Liver (tissue), 9 donors: ENCODE results near the gene TTF2. TPM values are rescaled to one million over a fixed set of nuclear protein-coding genes. Genes with fewer than 3 reads are reported as not detected.

Experiments
- DNase-seq: peaks from one replicate; pipeline ENCODE4 v3.0.0-alpha.2; 2017; ENCODE audit warnings: low spot score
- H3K27ac ChIP-seq, 2 donors: one replicate each; pipeline ENCODE4 v1.7.0; 2013; ENCODE audit warnings: inconsistent platforms in 2 of 2, low read length in 2 of 2, control low read depth in 1 of 2, low read depth in 1 of 2, mild to moderate bottlenecking in 1 of 2
- H3K27me3 ChIP-seq, 4 donors: one replicate each; pipeline versions ENCODE4 v1.6.1 to v1.7.0; 2013; ENCODE audit warnings: low read length in 3 of 4, inconsistent platforms in 1 of 4, mild to moderate bottlenecking in 1 of 4, moderate library complexity in 1 of 4; ENCODE audit not compliant: control insufficient read depth in 4 of 4, insufficient read depth in 4 of 4
- H3K36me3 ChIP-seq, 4 donors: one replicate each; pipeline versions ENCODE4 v1.6.1 to v1.7.0; 2013; ENCODE audit warnings: low read length in 3 of 4, mild to moderate bottlenecking in 3 of 4, low read depth in 1 of 4, moderate library complexity in 1 of 4; ENCODE audit not compliant: control insufficient read depth in 4 of 4, insufficient read depth in 3 of 4
- H3K4me1 ChIP-seq, 4 donors: one replicate each; pipeline versions ENCODE4 v1.6.1 to v1.7.0; 2013; ENCODE audit warnings: low read length in 3 of 4, mild to moderate bottlenecking in 3 of 4, moderate library complexity in 1 of 4; ENCODE audit not compliant: control insufficient read depth in 4 of 4, insufficient read depth in 4 of 4
- H3K4me3 ChIP-seq, 3 donors: one replicate each; pipeline versions ENCODE4 v1.6.1 to v1.7.0; 2013; ENCODE audit warnings: low read length in 3 of 3, control low read depth in 1 of 3, low read depth in 1 of 3, mild to moderate bottlenecking in 1 of 3
- H3K9ac ChIP-seq, 2 donors: one replicate each; pipeline ENCODE4 v1.7.0; 2013; ENCODE audit warnings: low read length in 2 of 2, mild to moderate bottlenecking in 2 of 2, moderate library complexity in 2 of 2, control low read depth in 1 of 2, low read depth in 1 of 2
- H3K9me3 ChIP-seq, 4 donors: one replicate each; pipeline versions ENCODE4 v1.6.1 to v1.7.0; 2013; ENCODE audit warnings: low read length in 3 of 4; ENCODE audit not compliant: control insufficient read depth in 4 of 4
- EGR1 ChIP-seq, 2 donors: IDR thresholded peaks; 2 replicates each; pipeline ENCODE4 v1.6.1; 2016 to 2018; ENCODE audit warnings: antibody characterized with exemption in 2 of 2, low read depth in 2 of 2
- FOXA1 ChIP-seq: IDR thresholded peaks from 2 replicates; pipeline ENCODE4 v1.6.1; 2016; ENCODE audit warnings: antibody characterized with exemption
- FOXA2 ChIP-seq: IDR thresholded peaks from 2 replicates; pipeline ENCODE4 v1.6.1; 2016; ENCODE audit warnings: antibody characterized with exemption
- GABPA ChIP-seq, 2 donors: IDR thresholded peaks in 1 of 2; conservative IDR thresholded peaks in 1 of 2; 2 replicates each; pipeline ENCODE4 v1.6.1; 2016; ENCODE audit warnings: antibody characterized with exemption in 2 of 2, mild to moderate bottlenecking in 1 of 2, moderate library complexity in 1 of 2
- HNF4A ChIP-seq, 2 donors: conservative IDR thresholded peaks; 2 replicates each; pipeline ENCODE4 v1.6.1; 2016; ENCODE audit warnings: antibody characterized with exemption in 2 of 2, mild to moderate bottlenecking in 2 of 2
- HNF4G ChIP-seq: IDR thresholded peaks from 2 replicates; pipeline ENCODE4 v1.6.1; 2016; ENCODE audit warnings: antibody characterized with exemption
- JUND ChIP-seq, 2 donors: IDR thresholded peaks; 2 replicates each; pipeline ENCODE4 v1.6.1; 2016; ENCODE audit warnings: antibody characterized with exemption in 2 of 2
- NR2F2 ChIP-seq: IDR thresholded peaks from 2 replicates; pipeline ENCODE4 v1.6.1; 2016; ENCODE audit warnings: antibody characterized with exemption
- RAD21 ChIP-seq, 2 donors: IDR thresholded peaks; 2 replicates each; pipeline ENCODE4 v1.6.1; 2016; ENCODE audit warnings: antibody characterized with exemption in 2 of 2, mild to moderate bottlenecking in 2 of 2
- RXRA ChIP-seq, 2 donors: IDR thresholded peaks; 2 replicates each; pipeline ENCODE4 v1.6.1; 2017 to 2018; ENCODE audit warnings: antibody characterized with exemption in 2 of 2, mild to moderate bottlenecking in 1 of 2
- TAF1 ChIP-seq: conservative IDR thresholded peaks from 2 replicates; pipeline ENCODE4 v1.6.1; 2016; ENCODE audit warnings: antibody characterized with exemption, mild to moderate bottlenecking
- YY1 ChIP-seq: IDR thresholded peaks from 2 replicates; pipeline ENCODE4 v1.6.1; 2016; ENCODE audit warnings: antibody characterized with exemption, mild to moderate bottlenecking
- WGBS: extraction: QIAGEN DNeasy Blood & Tissue Kit; methylation state at CpG from one replicate; pipeline ENCODE4 v1.1.7; 2013; 5-methylcytosine and 5-hydroxymethylcytosine counted together
- polyA plus RNA-seq, 2 donors: library from polyadenylated mRNA; stranded (reverse) in 1 of 2; unstranded in 1 of 2; fragments of 200-250 nt in 1 of 2; fragments of >200 nt in 1 of 2; fragmentation: Nextera tagmentation in 1 of 2; extraction: Ambion mirVana in 1 of 2; gene quantifications; one replicate each; pipeline versions ENCODE4 v1.2.1 to v1.2.3, GENCODE V29; 2013 to 2015
- total RNA-seq, 2 donors: library from RNA; depleted of rRNA; stranded (reverse); fragments of >200 nt; gene quantifications; one replicate each; pipeline ENCODE4 v1.2.3, GENCODE V29; 2014
- TF ChIP-seq, protein P1 (sequence below): fragments of 150-350 bp; IDR thresholded peaks from 2 replicates; pipeline ENCODE4 v1.5.1; 2017; ENCODE audit warnings: improper control_type of control experiment, low read depth, low read length; ENCODE audit not compliant: missing input control
- TF ChIP-seq, protein P2 (sequence below): IDR thresholded peaks from 2 replicates; pipeline ENCODE4 v1.6.1; 2016; ENCODE audit warnings: antibody characterized with exemption
- TF ChIP-seq, protein P3 (sequence below): IDR thresholded peaks from 2 replicates; pipeline ENCODE4 v1.6.1; 2016; ENCODE audit warnings: antibody characterized with exemption
- TF ChIP-seq, protein P4 (sequence below): IDR thresholded peaks from 2 replicates; pipeline ENCODE4 v1.6.1; 2016; ENCODE audit warnings: antibody characterized with exemption, mild to moderate bottlenecking
- donor health status: healthy.
- donor health status: healthy.
- donor health status: healthy.
- donor health status: healthy.
- donor health status: healthy.

The TTF2 gene
- total and polyA plus RNA-seq, 4 donors = 1.3 to 16.9 (median 2.8) TPM

DNA sequence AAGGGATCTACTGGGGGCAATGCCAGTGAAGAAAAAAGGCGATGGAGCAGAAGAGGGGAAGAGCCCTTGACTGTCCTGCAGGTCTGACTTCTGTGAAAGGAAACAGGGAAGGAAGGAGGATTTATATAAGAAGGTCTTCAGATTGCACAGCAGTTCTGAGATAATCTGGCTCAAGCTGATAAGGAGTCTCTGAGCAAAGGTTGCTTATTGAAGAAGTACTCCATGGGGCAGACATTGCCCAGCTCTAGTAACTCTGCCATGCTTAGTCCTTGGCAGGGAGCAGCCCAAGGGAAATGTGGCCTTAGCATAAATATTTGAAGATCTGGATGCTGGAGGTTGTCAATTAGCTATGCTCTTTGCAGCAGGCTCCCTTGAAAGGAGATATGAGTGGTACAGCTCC is 15.9 kb upstream of the TTF2 start:
- TF ChIP-seq FOXA1 = no peak
- TF ChIP-seq HNF4G = no peak
- TF ChIP-seq HNF4A (conservative IDR thresholded peaks at IDR 0.05) = no peak
- TF ChIP-seq, protein P1, sequence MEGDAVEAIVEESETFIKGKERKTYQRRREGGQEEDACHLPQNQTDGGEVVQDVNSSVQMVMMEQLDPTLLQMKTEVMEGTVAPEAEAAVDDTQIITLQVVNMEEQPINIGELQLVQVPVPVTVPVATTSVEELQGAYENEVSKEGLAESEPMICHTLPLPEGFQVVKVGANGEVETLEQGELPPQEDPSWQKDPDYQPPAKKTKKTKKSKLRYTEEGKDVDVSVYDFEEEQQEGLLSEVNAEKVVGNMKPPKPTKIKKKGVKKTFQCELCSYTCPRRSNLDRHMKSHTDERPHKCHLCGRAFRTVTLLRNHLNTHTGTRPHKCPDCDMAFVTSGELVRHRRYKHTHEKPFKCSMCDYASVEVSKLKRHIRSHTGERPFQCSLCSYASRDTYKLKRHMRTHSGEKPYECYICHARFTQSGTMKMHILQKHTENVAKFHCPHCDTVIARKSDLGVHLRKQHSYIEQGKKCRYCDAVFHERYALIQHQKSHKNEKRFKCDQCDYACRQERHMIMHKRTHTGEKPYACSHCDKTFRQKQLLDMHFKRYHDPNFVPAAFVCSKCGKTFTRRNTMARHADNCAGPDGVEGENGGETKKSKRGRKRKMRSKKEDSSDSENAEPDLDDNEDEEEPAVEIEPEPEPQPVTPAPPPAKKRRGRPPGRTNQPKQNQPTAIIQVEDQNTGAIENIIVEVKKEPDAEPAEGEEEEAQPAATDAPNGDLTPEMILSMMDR = no peak
- TF ChIP-seq, protein P2, sequence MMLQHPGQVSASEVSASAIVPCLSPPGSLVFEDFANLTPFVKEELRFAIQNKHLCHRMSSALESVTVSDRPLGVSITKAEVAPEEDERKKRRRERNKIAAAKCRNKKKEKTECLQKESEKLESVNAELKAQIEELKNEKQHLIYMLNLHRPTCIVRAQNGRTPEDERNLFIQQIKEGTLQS = no peak
- TF ChIP-seq RAD21 (IDR thresholded peaks at IDR 0.05) = no peak

DNA sequence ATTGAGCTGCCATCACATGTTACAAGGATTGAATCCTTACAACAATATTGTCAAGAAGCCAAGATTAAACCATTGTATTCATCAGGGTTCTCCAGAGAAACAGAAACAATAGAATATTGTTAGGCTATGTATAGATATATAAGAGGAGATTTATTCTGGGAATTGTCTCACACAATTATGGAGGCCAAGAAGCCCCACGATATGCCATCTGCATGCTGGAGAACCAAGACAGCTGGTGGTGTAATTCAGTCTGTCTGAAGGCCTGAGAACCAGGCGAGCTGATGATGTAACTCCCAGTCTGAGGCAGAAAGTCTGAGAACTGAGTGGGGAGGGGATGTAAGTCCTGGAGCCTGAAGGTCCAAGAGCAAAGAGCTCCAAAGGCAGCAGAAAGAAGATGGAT is 14.5 kb upstream of the TTF2 start:
- H3K4me3 ChIP-seq = no peak overlapping the region
- no peaks in the 10 kb centered on the region for H3K27me3 ChIP-seq
- H3K27ac ChIP-seq = no peak overlapping the region
- 86% methylated on average over 2 of the region's 2 CpGs for WGBS
- no peaks in the 10 kb centered on the region for H3K36me3 ChIP-seq
- TF ChIP-seq HNF4A (conservative IDR thresholded peaks at IDR 0.05) (no peak), YY1 (no peak), JUND (IDR thresholded peaks at IDR 0.05) (no peak), EGR1 (IDR thresholded peaks at IDR 0.05; ENCODE audit: low read depth in 2 of 2) (no peak), RXRA (IDR thresholded peaks at IDR 0.05) (no peak), GABPA (IDR thresholded peaks at IDR 0.05 in 1 of 2, conservative IDR thresholded peaks at IDR 0.05 in 1 of 2) (no peak), HNF4G (no peak), FOXA2 (no peak), NR2F2 (no peak), TAF1 (no peak)
- TF ChIP-seq, protein P3, sequence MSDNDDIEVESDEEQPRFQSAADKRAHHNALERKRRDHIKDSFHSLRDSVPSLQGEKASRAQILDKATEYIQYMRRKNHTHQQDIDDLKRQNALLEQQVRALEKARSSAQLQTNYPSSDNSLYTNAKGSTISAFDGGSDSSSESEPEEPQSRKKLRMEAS = no peak
- TF ChIP-seq, protein P2 = no peak
- TF ChIP-seq, protein P4, sequence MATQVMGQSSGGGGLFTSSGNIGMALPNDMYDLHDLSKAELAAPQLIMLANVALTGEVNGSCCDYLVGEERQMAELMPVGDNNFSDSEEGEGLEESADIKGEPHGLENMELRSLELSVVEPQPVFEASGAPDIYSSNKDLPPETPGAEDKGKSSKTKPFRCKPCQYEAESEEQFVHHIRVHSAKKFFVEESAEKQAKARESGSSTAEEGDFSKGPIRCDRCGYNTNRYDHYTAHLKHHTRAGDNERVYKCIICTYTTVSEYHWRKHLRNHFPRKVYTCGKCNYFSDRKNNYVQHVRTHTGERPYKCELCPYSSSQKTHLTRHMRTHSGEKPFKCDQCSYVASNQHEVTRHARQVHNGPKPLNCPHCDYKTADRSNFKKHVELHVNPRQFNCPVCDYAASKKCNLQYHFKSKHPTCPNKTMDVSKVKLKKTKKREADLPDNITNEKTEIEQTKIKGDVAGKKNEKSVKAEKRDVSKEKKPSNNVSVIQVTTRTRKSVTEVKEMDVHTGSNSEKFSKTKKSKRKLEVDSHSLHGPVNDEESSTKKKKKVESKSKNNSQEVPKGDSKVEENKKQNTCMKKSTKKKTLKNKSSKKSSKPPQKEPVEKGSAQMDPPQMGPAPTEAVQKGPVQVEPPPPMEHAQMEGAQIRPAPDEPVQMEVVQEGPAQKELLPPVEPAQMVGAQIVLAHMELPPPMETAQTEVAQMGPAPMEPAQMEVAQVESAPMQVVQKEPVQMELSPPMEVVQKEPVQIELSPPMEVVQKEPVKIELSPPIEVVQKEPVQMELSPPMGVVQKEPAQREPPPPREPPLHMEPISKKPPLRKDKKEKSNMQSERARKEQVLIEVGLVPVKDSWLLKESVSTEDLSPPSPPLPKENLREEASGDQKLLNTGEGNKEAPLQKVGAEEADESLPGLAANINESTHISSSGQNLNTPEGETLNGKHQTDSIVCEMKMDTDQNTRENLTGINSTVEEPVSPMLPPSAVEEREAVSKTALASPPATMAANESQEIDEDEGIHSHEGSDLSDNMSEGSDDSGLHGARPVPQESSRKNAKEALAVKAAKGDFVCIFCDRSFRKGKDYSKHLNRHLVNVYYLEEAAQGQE = no peak
- no peaks in the 10 kb centered on the region for H3K9me3 ChIP-seq
- no peak for DNase-seq
- no peaks in the 10 kb centered on the region for H3K4me1 ChIP-seq
- no peak overlapping the region for H3K9ac ChIP-seq

More for the DNA sequence above, 15.9 kb upstream of the TTF2 start:
- Histone ChIP-seq H3K9me3 (no peaks in the 10 kb centered on the region), H3K27ac (no peak overlapping the region), H3K9ac (no peak overlapping the region), H3K27me3 (no peaks in the 10 kb centered on the region), H3K4me1 (no peaks in the 10 kb centered on the region), H3K4me3 (no peak overlapping the region), H3K36me3 (no peaks in the 10 kb centered on the region)
- no peak for DNase-seq
- WGBS = 93% methylated on average over 1 of the region's 1 CpG
